GM23338 (cell line): ENCODE measurements around the gene TMEM179. TPM values are rescaled to one million over a fixed set of nuclear protein-coding genes. Genes with fewer than 3 reads are reported as not detected.

ENCODE experiments used
- ATAC-seq: fragments of 200-7000 bp; cut with Tn5 transposase; 3 replicates; pipeline ENCODE4 v1.9.1; 2020
- DNase-seq: peaks from one replicate; pipeline ENCODE4 v3.0.0-alpha.2; 2015; ENCODE audit warnings: low spot score
- H2AFZ ChIP-seq: fragments of 200-600 bp; sonication (generic); 2 replicates; pipeline ENCODE4 v1.8.0; 2016; ENCODE audit warnings: antibody characterized with exemption, mild to moderate bottlenecking, moderate library complexity
- H3F3A ChIP-seq: fragments of 200-600 bp; sonication (generic); replicated peaks from 2 replicates; pipeline ENCODE4 v1.8.0; 2017; ENCODE audit warnings: antibody characterized with exemption, mixed run types, low read depth
- H3K27ac ChIP-seq: fragments of 200-600 bp; sonication (generic); 2 replicates; pipeline ENCODE4 v1.6.1; 2016; ENCODE audit warnings: low read depth
- H3K27me3 ChIP-seq: fragments of 200-600 bp; sonication (generic); 2 replicates; pipeline ENCODE4 v1.8.0; 2016; ENCODE audit warnings: mild to moderate bottlenecking, mixed run types, moderate library complexity; ENCODE audit not compliant: insufficient read depth
- H3K36me3 ChIP-seq: fragments of 200-600 bp; sonication (generic); 2 replicates; pipeline ENCODE4 v1.8.0; 2016; ENCODE audit warnings: mild to moderate bottlenecking; ENCODE audit not compliant: insufficient read depth
- H3K4me1 ChIP-seq: fragments of 200-600 bp; sonication (generic); 2 replicates; pipeline ENCODE4 v1.8.0; 2016; ENCODE audit warnings: mild to moderate bottlenecking, moderate library complexity; ENCODE audit not compliant: insufficient read depth
- H3K4me2 ChIP-seq: fragments of 200-600 bp; sonication (generic); 2 replicates; pipeline ENCODE4 v1.7.1; 2017; ENCODE audit warnings: mixed run types
- H3K4me3 ChIP-seq: fragments of 200-600 bp; sonication (generic); 2 replicates; pipeline ENCODE4 v1.6.1; 2016; ENCODE audit warnings: mixed run types
- H3K79me2 ChIP-seq: fragments of 200-600 bp; sonication (generic); replicated peaks from 2 replicates; pipeline ENCODE4 v1.8.0; 2017; ENCODE audit warnings: mild to moderate bottlenecking; ENCODE audit not compliant: insufficient read depth
- H3K9me2 ChIP-seq: fragments of 200-600 bp; sonication (generic); 2 replicates; pipeline ENCODE4 v1.8.0; 2017; ENCODE audit not compliant: insufficient read depth
- H4K20me1 ChIP-seq: fragments of 200-600 bp; sonication (generic); replicated peaks from 2 replicates; pipeline ENCODE4 v1.8.0; 2017; ENCODE audit warnings: mild to moderate bottlenecking; ENCODE audit not compliant: insufficient read depth
- H3K27ac Mint-ChIP-seq: 2 replicates; pipeline ENCODE4 v1.8.0; 2020; ENCODE audit warnings: inconsistent platforms, mild to moderate bottlenecking, moderate library complexity, mixed read lengths
- H3K27me3 Mint-ChIP-seq: 3 replicates; pipeline ENCODE4 v1.8.0; 2022; ENCODE audit warnings: low read depth, mild to moderate bottlenecking, moderate library complexity, mixed read lengths, inconsistent platforms; ENCODE audit not compliant: insufficient read depth, poor library complexity
- H3K36me3 Mint-ChIP-seq: 3 replicates; pipeline ENCODE4 v1.8.0; 2021; ENCODE audit warnings: low read depth, mild to moderate bottlenecking, inconsistent platforms, moderate library complexity, mixed read lengths
- H3K4me1 Mint-ChIP-seq: 3 replicates; pipeline ENCODE4 v1.8.0; 2020; ENCODE audit warnings: mild to moderate bottlenecking, inconsistent platforms, mixed read lengths
- H3K4me3 Mint-ChIP-seq: 3 replicates; pipeline ENCODE4 v1.8.0; 2021; ENCODE audit warnings: moderate library complexity, mild to moderate bottlenecking, inconsistent platforms, mixed read lengths
- H3K9me3 Mint-ChIP-seq: 3 replicates; pipeline ENCODE4 v1.8.0; 2020; ENCODE audit warnings: moderate library complexity, mild to moderate bottlenecking, inconsistent platforms, mixed read lengths
- CREB1 ChIP-seq: fragments of 250-450 bp; sonication (Bioruptor Pico); IDR thresholded peaks from 2 replicates; pipeline ENCODE4 v1.5.0; 2020; ENCODE audit warnings: low read depth, mild to moderate bottlenecking, moderate library complexity
- JUNB ChIP-seq: IDR thresholded peaks from one replicate; pipeline ENCODE4 v1.6.1; 2016; ENCODE audit warnings: antibody characterized with exemption; ENCODE audit not compliant: unreplicated experiment
- NANOG ChIP-seq: IDR thresholded peaks from 2 replicates; pipeline ENCODE4 v1.6.1; 2016; ENCODE audit warnings: antibody characterized with exemption, borderline replicate concordance
- POLR2AphosphoS5 ChIP-seq: IDR thresholded peaks from 2 replicates; pipeline ENCODE4 v1.6.1; 2016; ENCODE audit warnings: antibody characterized with exemption, low read depth
- ZNF114 ChIP-seq: fragments of 250-450 bp; sonication (Bioruptor Pico); IDR thresholded peaks from 2 replicates; pipeline ENCODE4 v1.5.0; 2020; ENCODE audit warnings: mild to moderate bottlenecking, moderate library complexity
- ZNF331 ChIP-seq: fragments of 250-450 bp; sonication (Bioruptor Pico); IDR thresholded peaks from 2 replicates; pipeline ENCODE4 v1.5.0; 2020; ENCODE audit warnings: low read depth, mild to moderate bottlenecking, moderate library complexity
- polyA plus RNA-seq: library from polyadenylated mRNA; unstranded; fragments of >200 nt; fragmentation: Nextera tagmentation; extraction: Ambion mirVana; gene quantifications from 2 replicates; pipeline ENCODE4 v1.2.1, GENCODE V29; 2016
- total RNA-seq: library from RNA; depleted of rRNA; stranded (reverse); fragments of >200 nt; shearing (Covaris generic); gene quantifications from 2 replicates; pipeline ENCODE4 v1.2.3, GENCODE V29; 2014
- TF ChIP-seq, protein P1 (sequence below): fragments of 250-450 bp; sonication (Bioruptor Pico); IDR thresholded peaks from 2 replicates; pipeline ENCODE4 v1.5.0; 2020; ENCODE audit warnings: mild to moderate bottlenecking, moderate library complexity

TMEM179 gene
- total and polyA plus RNA-seq, 2 experiments from 2014 or later, result 1.0 to 4.8 TPM

DNA sequence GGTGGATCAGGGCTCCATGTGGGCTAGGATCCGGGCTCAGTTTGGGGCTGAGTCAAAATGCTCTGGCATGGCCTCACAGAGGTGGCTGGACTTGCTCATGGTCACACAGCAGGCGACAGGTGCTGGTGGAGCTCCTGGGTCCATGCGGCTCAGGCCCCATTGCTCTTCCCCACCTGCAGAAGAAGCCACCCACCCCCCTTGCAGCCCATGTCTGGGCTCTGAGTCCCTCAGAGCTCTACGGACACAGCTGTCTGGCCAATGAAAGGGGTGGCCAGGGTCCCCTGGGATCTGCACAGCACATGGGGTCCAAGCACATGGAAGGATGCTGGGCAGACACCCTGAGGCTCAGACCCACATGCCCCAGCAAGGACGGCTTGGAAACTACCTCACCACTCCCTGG, 42.0 kb downstream of the TMEM179 start:
- Mint-ChIP-seq H3K27me3 (peaks cover 12% of the 10 kb centered on the region), H3K27ac (no peak overlapping the region), H3K9me3 (no peaks in the 10 kb centered on the region), H3K36me3 (no peaks in the 10 kb centered on the region), H3K4me3 (no peak overlapping the region), H3K4me1 (peaks cover 4% of the 10 kb centered on the region; the same call in 2 of the 3 replicates)
- Histone ChIP-seq H3K27ac (no peak overlapping the region), H3K79me2 (no peaks in the 10 kb centered on the region), H3K9me2 (no peaks in the 10 kb centered on the region), H3F3A (no peaks in the 10 kb centered on the region), H3K4me3 (no peak overlapping the region), H3K4me2 (no peak overlapping the region), H3K36me3 (no peaks in the 10 kb centered on the region), H2AFZ (no peak overlapping the region), H3K4me1 (no peaks in the 10 kb centered on the region), H3K27me3 (no peaks in the 10 kb centered on the region), H4K20me1 (no peaks in the 10 kb centered on the region)
- no peak for TF ChIP-seq POLR2AphosphoS5
- ATAC-seq (no peak), DNase-seq (no peak)

DNA sequence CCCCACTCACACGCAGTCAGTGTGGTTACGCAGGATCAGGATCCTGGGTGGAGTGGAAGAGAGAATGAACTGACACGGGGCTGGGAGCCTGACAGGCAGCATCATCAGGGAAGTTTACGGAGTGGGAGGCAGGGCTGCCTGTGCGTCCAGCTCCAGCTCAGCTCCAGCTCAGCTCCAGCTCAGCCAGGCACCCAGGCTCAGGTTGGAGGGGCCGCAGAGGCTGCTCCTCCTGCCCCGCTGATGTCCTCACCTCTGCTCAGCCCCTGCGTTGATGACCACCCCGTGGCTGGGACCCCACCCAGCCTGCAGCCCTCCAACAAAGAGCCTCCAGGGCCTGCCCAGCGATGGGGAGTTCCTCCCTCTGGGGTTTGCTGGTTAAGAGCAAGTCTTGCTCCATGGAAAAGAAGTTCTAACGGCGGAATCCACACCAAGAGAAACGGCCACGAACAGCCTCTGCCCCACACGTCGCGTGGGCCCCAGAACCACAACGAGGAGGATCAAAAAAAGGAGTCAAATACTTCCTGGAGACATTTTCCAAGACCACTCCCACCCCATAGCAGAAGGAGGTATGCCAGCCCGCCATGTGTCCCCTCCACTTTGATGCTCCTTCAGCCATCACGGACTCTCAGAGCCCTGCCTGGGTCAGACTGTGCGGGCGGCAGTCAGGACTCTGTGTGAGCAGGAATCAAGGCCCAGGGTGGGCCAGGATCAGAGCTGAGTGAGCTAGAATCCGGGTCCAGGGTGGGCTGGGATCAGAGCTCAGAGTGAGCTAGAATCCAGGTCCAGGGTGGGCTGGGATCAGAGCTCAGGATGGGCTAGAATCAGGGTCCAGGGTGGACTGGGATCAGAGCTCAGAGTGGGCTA, 42.7 kb downstream of the TMEM179 start:
- no peak overlapping the region for H2AFZ ChIP-seq
- H3K9me2 ChIP-seq, result no peaks in the 10 kb centered on the region
- H4K20me1 ChIP-seq, result no peaks in the 10 kb centered on the region
- H3K27ac ChIP-seq, result no peak overlapping the region
- no peak for ATAC-seq
- H3K79me2 ChIP-seq, result no peaks in the 10 kb centered on the region
- no peak overlapping the region for H3K4me3 Mint-ChIP-seq
- H3K36me3 ChIP-seq, result no peaks in the 10 kb centered on the region
- DNase-seq, result no peak
- no peak for TF ChIP-seq CREB1 (CRISPR knock-in tag)
- TF ChIP-seq NANOG, result no peak
- TF ChIP-seq, protein P1, sequence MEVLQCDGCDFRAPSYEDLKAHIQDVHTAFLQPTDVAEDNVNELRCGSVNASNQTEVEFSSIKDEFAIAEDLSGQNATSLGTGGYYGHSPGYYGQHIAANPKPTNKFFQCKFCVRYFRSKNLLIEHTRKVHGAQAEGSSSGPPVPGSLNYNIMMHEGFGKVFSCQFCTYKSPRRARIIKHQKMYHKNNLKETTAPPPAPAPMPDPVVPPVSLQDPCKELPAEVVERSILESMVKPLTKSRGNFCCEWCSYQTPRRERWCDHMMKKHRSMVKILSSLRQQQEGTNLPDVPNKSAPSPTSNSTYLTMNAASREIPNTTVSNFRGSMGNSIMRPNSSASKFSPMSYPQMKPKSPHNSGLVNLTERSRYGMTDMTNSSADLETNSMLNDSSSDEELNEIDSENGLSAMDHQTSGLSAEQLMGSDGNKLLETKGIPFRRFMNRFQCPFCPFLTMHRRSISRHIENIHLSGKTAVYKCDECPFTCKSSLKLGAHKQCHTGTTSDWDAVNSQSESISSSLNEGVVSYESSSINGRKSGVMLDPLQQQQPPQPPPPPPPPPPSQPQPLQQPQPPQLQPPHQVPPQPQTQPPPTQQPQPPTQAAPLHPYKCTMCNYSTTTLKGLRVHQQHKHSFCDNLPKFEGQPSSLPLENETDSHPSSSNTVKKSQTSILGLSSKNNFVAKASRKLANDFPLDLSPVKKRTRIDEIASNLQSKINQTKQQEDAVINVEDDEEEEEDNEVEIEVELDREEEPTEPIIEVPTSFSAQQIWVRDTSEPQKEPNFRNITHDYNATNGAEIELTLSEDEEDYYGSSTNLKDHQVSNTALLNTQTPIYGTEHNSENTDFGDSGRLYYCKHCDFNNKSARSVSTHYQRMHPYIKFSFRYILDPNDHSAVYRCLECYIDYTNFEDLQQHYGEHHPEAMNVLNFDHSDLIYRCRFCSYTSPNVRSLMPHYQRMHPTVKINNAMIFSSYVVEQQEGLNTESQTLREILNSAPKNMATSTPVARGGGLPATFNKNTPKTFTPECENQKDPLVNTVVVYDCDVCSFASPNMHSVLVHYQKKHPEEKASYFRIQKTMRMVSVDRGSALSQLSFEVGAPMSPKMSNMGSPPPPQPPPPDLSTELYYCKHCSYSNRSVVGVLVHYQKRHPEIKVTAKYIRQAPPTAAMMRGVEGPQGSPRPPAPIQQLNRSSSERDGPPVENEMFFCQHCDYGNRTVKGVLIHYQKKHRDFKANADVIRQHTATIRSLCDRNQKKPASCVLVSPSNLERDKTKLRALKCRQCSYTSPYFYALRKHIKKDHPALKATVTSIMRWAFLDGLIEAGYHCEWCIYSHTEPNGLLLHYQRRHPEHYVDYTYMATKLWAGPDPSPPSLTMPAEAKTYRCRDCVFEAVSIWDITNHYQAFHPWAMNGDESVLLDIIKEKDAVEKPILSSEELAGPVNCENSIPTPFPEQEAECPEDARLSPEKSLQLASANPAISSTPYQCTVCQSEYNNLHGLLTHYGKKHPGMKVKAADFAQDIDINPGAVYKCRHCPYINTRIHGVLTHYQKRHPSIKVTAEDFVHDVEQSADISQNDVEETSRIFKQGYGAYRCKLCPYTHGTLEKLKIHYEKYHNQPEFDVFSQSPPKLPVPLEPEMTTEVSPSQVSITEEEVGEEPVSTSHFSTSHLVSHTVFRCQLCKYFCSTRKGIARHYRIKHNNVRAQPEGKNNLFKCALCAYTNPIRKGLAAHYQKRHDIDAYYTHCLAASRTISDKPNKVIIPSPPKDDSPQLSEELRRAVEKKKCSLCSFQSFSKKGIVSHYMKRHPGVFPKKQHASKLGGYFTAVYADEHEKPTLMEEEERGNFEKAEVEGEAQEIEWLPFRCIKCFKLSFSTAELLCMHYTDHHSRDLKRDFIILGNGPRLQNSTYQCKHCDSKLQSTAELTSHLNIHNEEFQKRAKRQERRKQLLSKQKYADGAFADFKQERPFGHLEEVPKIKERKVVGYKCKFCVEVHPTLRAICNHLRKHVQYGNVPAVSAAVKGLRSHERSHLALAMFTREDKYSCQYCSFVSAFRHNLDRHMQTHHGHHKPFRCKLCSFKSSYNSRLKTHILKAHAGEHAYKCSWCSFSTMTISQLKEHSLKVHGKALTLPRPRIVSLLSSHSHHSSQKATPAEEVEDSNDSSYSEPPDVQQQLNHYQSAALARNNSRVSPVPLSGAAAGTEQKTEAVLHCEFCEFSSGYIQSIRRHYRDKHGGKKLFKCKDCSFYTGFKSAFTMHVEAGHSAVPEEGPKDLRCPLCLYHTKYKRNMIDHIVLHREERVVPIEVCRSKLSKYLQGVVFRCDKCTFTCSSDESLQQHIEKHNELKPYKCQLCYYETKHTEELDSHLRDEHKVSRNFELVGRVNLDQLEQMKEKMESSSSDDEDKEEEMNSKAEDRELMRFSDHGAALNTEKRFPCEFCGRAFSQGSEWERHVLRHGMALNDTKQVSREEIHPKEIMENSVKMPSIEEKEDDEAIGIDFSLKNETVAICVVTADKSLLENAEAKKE (CRISPR knock-in tag), result no peak
- no peak for TF ChIP-seq ZNF114 (CRISPR knock-in tag)
- no peak for TF ChIP-seq JUNB
- TF ChIP-seq ZNF331 (CRISPR knock-in tag), result no peak
- H3K4me2 ChIP-seq, result no peak overlapping the region
- no peaks in the 10 kb centered on the region for H3K27me3 ChIP-seq
- H3F3A ChIP-seq, result no peaks in the 10 kb centered on the region
- H3K4me1 Mint-ChIP-seq, result peaks cover 4% of the 10 kb centered on the region; the same call in 1 of the 3 replicates
- H3K4me3 ChIP-seq, result no peak overlapping the region
- H3K36me3 Mint-ChIP-seq, result no peaks in the 10 kb centered on the region
- no peaks in the 10 kb centered on the region for H3K4me1 ChIP-seq
- no peak overlapping the region for H3K27ac Mint-ChIP-seq
- H3K27me3 Mint-ChIP-seq, result peaks cover 12% of the 10 kb centered on the region
- no peaks in the 10 kb centered on the region for H3K9me3 Mint-ChIP-seq
